WI38 (cell line): ENCODE data around the gene IL20RB.
"Not testable (repeated sequence)": the region's sequence is repeated elsewhere in the genome, so short reads cannot be mapped to it uniquely, and the experiment has no call there.

Experiments
- H3K4me3 ChIP-seq: 2 replicates; pipeline ENCODE4 v1.5.1; 2011; ENCODE audit warnings: low read depth, mild to moderate bottlenecking, control low read depth, low read length
- TF ChIP-seq, protein P1 (sequence below): IDR thresholded peaks from 2 replicates; pipeline ENCODE4 v1.5.1; 2012; ENCODE audit warnings: low read depth, mild to moderate bottlenecking, control low read depth, low read length

IL20RB gene

DNA sequence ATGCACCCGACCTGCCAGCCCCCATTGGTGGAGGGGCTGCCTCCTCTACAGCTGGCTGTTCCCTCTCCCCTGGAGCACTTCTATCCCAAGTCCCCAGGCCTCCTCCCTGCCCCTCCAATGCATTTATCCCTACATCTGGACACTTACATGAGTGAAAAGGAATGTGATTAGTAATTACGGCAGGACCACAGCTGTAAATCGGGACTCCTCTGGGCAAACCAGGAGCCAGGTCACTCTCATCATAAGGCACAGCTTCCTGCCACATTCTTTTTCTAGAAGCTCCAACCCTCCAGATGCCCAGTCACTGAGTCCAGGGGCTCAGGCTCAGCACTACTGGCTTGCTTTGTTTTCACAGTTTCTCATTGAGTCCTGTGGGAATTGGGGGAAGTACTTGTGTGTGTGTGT is 54.3 kb downstream of the IL20RB start:
- TF ChIP-seq, protein P1, sequence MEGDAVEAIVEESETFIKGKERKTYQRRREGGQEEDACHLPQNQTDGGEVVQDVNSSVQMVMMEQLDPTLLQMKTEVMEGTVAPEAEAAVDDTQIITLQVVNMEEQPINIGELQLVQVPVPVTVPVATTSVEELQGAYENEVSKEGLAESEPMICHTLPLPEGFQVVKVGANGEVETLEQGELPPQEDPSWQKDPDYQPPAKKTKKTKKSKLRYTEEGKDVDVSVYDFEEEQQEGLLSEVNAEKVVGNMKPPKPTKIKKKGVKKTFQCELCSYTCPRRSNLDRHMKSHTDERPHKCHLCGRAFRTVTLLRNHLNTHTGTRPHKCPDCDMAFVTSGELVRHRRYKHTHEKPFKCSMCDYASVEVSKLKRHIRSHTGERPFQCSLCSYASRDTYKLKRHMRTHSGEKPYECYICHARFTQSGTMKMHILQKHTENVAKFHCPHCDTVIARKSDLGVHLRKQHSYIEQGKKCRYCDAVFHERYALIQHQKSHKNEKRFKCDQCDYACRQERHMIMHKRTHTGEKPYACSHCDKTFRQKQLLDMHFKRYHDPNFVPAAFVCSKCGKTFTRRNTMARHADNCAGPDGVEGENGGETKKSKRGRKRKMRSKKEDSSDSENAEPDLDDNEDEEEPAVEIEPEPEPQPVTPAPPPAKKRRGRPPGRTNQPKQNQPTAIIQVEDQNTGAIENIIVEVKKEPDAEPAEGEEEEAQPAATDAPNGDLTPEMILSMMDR = no peak

DNA sequence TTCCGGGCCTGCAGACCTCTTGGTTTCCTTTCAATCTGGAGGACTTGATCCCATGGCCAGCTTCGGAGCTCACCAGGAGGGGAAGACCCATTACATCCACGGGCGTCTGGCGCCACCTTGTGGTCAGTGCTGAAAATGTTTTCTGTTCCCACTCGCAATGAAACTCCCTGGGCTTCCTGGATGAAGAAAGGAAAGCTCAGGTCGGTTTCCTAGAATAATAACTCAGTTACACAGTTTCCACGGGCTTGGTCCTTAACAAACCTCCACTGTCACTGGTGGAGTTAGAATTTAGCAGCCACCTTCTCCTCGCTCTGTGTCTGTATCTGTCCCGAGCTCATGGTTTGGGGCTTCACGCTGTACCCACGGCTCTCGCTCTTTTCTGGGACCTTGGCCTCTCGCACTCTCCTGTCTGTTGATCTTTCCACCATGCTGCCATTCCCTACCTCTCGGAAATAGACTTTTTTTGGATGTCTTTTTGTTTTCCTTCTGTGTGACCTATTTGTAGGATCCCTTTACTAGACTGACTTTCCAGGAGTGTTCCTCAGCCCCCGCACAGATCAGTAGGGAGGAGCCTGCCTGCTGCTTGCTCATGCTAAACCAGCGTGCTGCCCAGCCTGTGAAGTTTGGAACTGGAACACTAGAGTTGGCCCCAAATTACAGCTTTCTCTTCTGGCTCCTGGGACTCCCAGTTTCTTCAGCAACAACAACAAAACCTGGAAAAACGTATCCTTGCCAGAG is 56.3 kb downstream of the IL20RB start:
- H3K4me3 ChIP-seq = peak overlapping the region; percentile 58
- TF ChIP-seq, protein P1 = peak; percentile 68

More for the DNA sequence above, 54.3 kb downstream of the IL20RB start:
- H3K4me3 ChIP-seq = no peak overlapping the region

DNA sequence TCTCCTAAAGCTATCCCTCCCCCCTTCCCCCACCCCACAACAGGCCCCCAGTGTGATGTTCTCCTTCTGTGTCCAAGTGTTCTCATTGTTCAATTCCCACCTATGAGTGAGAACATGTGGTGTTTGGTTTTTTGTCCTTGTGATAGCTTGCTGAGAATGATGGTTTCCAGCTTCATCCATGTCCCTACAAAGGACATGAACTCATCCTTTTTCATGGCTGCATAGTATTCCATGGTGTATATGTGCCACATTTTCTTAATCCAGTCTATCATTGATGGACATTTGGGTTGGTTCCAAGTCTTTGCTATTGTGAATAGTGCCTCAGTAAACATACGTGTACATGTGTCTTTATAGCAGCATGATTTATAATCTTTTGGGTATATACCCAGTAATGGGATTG is 59.5 kb downstream of the IL20RB start:
- not testable (repeated sequence) for H3K4me3 ChIP-seq

DNA sequence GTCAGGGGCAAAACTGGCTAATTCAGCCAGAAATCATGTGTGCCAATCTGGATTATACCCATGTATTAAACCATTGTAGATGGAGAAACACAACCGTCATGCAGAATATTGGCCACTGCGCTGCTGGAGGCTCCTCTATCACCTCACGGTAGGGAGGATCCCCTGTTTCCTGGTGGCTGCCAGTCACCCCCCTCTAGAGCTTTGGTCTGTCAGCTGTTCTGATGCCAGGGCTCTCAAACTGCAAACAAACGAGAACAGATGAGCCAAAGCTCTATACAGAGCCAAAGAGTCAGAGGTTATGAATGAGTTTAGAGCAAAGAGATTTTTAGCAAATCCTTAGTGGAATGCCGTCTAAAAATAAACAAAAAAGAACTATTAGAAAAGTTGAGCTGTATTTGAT is 62.5 kb downstream of the IL20RB start:
- TF ChIP-seq, protein P1 = no peak
- H3K4me3 ChIP-seq = no peak overlapping the region

DNA sequence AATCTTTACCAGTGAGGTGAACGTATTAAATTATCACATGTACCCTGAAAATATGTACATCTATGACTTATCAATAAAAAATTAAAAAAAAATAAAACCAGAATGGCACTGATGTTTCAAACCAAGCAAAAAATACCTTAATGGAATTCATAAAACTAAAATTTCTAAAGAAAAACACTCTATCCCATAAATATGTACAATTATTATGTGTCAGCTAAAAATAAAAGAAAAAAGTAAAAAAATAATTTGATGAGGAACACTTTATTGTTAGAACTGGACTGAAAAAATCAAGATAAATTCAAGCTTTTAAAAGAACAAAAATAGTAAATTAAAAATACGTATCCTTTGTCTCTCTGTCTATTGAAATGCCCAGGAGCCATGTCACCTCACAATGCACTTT is 63.1 kb downstream of the IL20RB start:
- TF ChIP-seq, protein P1 = no peak
- H3K4me3 ChIP-seq = no peak overlapping the region

DNA sequence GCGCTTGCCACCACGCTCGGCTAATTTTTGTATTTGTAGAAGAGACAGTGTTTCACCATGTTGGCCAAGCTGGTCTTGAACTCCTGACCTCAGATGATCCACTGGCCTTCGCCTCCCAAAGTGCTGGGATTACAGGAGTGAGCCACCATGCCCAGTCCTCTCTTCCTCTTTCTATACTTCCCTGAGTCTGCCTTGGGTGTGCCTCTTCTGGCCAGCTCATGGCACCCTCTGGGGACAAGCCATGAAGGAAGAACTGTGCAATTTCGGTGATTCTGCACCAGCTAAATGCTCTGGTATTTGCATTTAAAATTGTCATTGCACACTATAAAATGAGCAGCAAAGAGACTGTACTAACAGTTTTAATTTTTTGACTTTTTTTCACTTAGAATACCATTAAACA is 66.6 kb downstream of the IL20RB start:
- H3K4me3 ChIP-seq = no peak overlapping the region
- TF ChIP-seq, protein P1 = no peak

DNA sequence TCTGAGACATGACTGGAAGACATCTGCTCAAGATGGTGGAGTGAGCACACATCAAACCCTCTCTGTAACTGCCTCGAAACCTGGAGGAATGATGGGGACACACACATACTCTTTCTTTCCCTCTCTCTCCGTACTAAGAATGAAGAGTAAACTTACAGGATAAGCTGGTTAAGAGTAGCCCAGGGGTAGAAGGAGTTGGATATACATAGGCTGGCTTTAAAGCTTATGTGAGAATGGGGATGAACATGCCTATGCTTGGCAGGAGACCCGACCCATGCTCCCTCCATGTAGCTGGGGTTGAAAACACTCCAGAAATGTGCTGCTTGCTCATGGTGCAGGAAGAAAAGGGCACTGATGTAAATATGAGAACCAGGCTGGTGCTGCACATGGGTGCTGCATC is 68.9 kb downstream of the IL20RB start:
- TF ChIP-seq, protein P1 = no peak
- H3K4me3 ChIP-seq = no peak overlapping the region
